Measurements from ENCODE around the gene KIF5C.

- TF ChIP-seq CTCF (IDR thresholded peaks at IDR 0.05; ENCODE audit: insufficient read depth, low read length) = no peak
- no peak for TF ChIP-seq REST (IDR thresholded peaks at IDR 0.05; ENCODE audit: insufficient replicate concordance, low read depth)
- TF ChIP-seq POLR2AphosphoS5 (IDR thresholded peaks at IDR 0.05; ENCODE audit: low read depth) = no peak
- no peak for TF ChIP-seq SPI1 (IDR thresholded peaks at IDR 0.05; ENCODE audit: borderline replicate concordance, low read depth)
- no peak for TF ChIP-seq GABPA (IDR thresholded peaks at IDR 0.05; ENCODE audit: low read depth)
These were observed 77.6 kb downstream of the KIF5C start for GRCh38 chr2:148952621-148953020.
